ENCODE data around the gene VAC14. TPM values are rescaled to one million over a fixed set of nuclear protein-coding genes. Genes with fewer than 3 reads are reported as not detected.

The VAC14 gene
- total and polyA plus RNA-seq, 2 experiments from 2014 or later, result 62.8 to 63.9 TPM

DNA sequence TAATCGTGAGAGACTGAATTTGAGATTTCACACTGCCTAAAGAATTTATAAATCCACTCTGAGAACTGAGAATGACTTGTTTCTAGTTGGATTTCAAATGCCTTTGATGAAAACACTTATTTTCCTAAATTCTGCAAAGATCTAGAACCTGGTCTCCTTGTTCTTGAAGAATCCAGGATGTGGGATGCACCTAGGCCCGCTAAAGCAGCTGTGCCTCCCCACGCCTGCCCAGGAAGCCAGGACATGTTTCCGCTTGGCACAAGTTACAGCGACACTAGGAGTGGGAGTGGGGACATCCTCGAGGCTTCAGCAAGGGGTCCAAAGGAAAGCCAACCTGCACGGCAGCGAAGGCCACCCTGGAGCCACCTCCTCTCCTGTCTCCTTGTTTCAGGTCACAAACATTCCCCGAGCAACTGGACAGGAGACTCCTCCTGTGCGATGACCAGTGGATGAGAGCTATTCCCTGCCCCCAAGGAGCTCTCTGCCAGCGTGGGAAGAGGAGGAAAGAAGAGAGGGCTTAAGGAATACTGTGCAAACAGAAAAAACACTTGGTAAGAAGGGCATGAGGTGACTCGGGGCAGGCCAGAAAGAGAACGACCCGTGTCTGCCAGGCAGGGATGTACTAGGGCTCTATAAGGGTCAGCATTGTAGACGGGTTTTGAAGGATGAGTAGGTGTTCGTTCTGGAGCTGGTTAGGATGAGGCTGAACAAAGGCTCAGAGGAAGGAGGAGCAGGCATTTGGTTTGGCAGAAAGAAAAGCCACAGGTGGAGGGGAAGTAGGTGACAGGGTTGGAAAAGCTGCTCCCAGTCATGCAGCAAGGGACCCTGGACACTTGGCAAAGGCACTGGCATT lies 11.1 kb downstream of the VAC14 start:
- Histone ChIP-seq H3K4me1 (ENCODE audit: low read depth) (peaks cover 19% of the 10 kb centered on the region), H3K36me3 (peaks cover 3% of the 10 kb centered on the region), H3K27ac (peak overlapping the region; percentile 37), H3K27me3 (no peaks in the 10 kb centered on the region), H3K4me3 (no peak overlapping the region), H3K9me3 (ENCODE audit: low read depth) (no peaks in the 10 kb centered on the region)
- DNase-seq (ENCODE audit: low read depth in 1 of 2, low spot score in 1 of 2), result no peak
- TF ChIP-seq, protein P1, sequence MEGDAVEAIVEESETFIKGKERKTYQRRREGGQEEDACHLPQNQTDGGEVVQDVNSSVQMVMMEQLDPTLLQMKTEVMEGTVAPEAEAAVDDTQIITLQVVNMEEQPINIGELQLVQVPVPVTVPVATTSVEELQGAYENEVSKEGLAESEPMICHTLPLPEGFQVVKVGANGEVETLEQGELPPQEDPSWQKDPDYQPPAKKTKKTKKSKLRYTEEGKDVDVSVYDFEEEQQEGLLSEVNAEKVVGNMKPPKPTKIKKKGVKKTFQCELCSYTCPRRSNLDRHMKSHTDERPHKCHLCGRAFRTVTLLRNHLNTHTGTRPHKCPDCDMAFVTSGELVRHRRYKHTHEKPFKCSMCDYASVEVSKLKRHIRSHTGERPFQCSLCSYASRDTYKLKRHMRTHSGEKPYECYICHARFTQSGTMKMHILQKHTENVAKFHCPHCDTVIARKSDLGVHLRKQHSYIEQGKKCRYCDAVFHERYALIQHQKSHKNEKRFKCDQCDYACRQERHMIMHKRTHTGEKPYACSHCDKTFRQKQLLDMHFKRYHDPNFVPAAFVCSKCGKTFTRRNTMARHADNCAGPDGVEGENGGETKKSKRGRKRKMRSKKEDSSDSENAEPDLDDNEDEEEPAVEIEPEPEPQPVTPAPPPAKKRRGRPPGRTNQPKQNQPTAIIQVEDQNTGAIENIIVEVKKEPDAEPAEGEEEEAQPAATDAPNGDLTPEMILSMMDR (IDR thresholded peaks at IDR 0.05; ENCODE audit: low read depth, low read length), result no peak

DNA sequence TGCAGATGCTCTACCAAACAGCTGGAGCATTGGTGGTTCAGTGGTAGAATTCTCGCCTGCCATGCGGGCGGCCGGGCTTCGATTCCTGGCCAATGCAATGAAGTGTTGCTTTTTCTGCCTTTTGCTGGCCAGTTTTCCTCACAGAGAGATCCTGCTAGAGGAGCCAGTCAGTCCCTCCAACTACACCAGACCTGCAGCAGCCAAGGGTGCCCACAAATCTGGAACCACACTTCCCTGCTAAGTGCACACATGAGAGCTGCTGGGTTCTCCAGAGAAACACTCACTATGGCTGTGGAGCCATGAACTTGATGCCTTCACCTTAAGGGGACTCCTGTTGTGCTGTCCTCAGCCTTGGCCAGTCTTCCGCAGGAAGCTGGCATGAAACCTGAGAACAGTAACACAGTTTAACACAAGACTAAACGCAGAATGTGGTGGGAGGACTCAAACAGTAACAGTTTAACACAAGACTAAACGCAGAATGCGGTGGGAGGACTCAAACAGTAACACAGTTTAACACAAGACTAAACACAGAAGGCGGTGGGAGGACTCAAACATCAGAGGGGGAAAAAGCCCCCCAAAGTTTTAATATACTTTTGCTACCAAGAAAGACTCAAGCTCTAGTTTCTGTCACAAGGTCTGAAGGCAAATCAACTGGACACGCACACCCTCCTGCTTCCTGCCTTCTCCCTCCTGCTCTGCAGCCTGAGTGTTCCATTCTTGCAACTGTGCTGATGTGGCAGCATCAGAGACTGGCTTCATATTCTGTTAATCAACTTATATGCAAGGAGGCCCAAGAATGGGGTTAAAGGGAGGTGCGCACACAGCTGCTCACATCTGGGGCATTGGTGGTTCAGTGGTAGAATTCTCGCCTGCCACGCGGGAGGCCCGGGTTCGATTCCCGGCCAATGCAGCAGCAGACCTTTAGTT lies 12.0 kb downstream of the VAC14 start:
- peak in 1 of 2 donors; percentile 61 for DNase-seq (ENCODE audit: low read depth in 1 of 2, low spot score in 1 of 2)
- Histone ChIP-seq H3K4me3 (no peak overlapping the region), H3K27ac (no peak overlapping the region), H3K9me3 (ENCODE audit: low read depth) (no peaks in the 10 kb centered on the region), H3K27me3 (no peaks in the 10 kb centered on the region), H3K4me1 (ENCODE audit: low read depth) (peaks cover 19% of the 10 kb centered on the region), H3K36me3 (peaks cover 3% of the 10 kb centered on the region)
- TF ChIP-seq, protein P1 (IDR thresholded peaks at IDR 0.05; ENCODE audit: low read depth, low read length), result no peak

DNA sequence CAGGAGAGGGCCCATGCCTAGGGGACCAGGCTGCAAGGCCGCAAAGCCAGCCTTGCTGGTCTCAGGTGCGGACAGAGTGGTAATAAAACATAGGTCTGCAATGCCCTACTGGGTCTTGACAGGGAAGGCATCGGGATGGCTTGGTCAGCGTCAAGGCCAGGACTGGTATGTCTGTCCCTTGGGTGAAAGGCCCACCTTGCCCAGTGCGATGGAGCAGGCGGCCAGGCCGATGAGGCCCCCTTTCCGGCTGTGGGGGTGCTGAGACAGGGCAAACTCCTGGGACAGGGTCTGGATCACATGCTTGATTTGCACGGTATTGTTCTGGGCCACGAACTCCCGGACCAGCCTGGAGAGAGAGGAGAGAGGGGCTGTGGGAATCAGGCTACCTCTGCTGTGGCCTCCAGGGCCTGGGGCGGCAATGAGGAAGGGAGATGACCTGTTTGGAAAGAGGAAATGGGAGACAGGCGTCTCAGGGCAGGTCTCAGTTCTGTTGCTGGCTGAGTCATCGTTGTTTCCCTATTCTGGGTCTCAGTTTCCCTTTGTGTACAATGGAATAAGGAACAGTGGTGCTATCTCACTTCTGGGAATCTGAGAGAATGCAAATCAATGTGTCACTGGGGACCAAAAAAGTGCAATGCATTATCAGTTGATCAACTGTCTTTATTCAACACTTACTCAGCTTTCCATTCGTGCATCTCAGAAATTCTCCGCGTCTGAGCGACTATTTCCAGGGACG lies 14.8 kb downstream of the VAC14 start:
- H3K27me3 ChIP-seq, result no peaks in the 10 kb centered on the region
- no peak overlapping the region for H3K27ac ChIP-seq
- H3K36me3 ChIP-seq, result peaks cover 17% of the 10 kb centered on the region
- peaks cover 12% of the 10 kb centered on the region for H3K4me1 ChIP-seq (ENCODE audit: low read depth)
- H3K9me3 ChIP-seq (ENCODE audit: low read depth), result no peaks in the 10 kb centered on the region
- TF ChIP-seq, protein P1 (IDR thresholded peaks at IDR 0.05; ENCODE audit: low read depth, low read length), result no peak
- DNase-seq (ENCODE audit: low read depth in 1 of 2, low spot score in 1 of 2), result no peak
- H3K4me3 ChIP-seq, result no peak overlapping the region

DNA sequence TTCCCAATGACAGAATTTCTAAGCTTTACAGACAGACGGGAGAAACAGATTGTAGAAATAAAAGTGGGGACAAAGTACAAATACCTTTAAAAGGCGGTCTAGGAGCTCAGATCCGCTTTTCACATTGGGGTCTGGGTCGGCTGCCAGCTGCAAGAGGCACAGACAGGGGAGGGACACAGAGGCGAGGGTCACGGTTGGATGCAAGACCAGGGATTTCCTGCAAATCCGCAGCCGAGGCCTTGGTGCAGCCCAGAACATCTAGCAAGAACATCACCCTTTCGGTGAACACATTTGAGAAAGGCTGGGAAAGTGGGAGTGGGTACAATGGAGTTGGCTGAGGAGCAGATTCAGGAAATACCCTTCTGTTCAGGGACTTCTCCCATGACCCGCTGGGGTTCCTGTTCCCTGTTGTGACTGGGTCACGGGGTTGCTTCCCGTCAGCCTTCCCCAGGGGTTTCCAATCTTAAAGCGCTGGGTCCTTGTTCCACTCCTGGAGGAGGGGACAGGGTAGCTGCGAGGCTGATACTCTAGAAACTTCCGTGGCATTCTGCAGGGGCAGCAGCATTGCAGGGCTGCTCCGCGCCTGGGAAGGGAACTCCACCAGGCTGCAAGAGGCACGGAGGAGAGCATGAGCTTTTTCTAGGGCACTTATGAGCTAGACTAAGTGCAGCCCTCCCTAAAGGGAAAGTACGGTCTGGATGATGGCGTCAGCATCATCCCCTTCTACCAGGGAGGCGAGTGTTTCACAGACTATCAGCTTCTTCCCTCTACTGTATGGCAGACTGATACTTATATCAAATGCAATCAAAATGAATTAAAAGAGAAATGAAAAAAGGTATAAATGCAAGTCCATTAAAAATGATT lies 16.0 kb downstream of the VAC14 start:
- TF ChIP-seq, protein P1 (IDR thresholded peaks at IDR 0.05; ENCODE audit: low read depth, low read length), result no peak
- DNase-seq (ENCODE audit: low read depth in 1 of 2, low spot score in 1 of 2), result no peak
- no peaks in the 10 kb centered on the region for H3K9me3 ChIP-seq (ENCODE audit: low read depth)
- no peaks in the 10 kb centered on the region for H3K27me3 ChIP-seq
- no peaks in the 10 kb centered on the region for H3K4me1 ChIP-seq (ENCODE audit: low read depth)
- H3K27ac ChIP-seq, result no peak overlapping the region
- H3K4me3 ChIP-seq, result no peak overlapping the region
- H3K36me3 ChIP-seq, result peaks cover 24% of the 10 kb centered on the region

All from cardiac muscle cell (in vitro differentiated cells and primary cell).